HG03097 (cell line): ENCODE data around the gene GREB1.

Experiments used
- ATAC-seq: cut with Tn5 transposase; IDR thresholded peaks from one replicate; pipeline ENCODE4 v1.9.1; 2021; ENCODE audit not compliant: unreplicated experiment, low FRiP score

GREB1 gene

DNA sequence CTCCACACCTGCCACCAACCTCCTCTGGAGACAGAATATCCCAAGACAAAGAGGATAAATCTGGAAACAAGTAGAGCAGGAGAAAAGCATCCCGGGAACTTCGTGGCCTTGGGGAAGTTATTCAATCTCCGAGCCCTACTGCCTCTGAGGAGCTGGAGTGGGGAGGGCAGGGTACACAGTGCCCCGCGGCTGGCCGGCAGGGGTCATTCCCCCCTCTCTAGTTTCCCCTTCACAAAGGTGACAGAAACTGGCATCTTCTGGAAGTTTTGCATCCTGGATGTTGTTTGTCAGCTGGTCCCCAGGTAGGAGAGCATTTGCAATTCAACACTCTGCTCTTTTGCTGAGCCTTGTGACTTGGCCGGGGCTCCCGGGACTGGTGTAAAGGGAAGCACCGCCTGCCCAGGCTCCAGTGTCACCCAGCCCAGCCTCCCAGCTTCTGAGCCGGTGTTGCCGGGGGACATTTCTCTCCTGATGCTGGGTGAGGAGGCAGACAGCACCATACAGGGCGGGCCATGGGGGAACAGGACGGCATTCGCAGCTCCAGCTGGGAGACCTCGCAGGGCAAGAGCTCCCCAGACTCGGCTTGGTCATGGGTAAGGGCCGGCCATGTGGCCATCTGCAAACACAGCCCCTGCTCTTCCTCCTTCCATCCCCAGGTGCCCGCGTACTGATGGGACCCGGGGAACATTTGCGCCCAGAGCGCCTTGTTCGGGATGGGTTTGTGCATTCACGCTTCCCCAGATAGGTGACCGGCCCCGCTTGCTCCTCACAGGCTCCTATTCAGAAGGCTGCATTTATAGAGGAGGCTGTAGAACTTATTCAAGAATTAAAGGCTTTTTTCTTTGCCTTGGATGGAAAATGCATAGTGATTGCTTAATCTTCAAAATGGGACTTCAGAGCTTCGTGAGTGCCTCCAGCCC lies 143.6 kb downstream of the GREB1 start:
- ATAC-seq: no peak

GRCh38 chr2:11678306-11678960 lies 144.6 kb downstream of the GREB1 start:
- no peak for ATAC-seq

- ATAC-seq: no peak
These were observed 145.2 kb downstream of the GREB1 start for GRCh38 chr2:11679016-11679415.

DNA sequence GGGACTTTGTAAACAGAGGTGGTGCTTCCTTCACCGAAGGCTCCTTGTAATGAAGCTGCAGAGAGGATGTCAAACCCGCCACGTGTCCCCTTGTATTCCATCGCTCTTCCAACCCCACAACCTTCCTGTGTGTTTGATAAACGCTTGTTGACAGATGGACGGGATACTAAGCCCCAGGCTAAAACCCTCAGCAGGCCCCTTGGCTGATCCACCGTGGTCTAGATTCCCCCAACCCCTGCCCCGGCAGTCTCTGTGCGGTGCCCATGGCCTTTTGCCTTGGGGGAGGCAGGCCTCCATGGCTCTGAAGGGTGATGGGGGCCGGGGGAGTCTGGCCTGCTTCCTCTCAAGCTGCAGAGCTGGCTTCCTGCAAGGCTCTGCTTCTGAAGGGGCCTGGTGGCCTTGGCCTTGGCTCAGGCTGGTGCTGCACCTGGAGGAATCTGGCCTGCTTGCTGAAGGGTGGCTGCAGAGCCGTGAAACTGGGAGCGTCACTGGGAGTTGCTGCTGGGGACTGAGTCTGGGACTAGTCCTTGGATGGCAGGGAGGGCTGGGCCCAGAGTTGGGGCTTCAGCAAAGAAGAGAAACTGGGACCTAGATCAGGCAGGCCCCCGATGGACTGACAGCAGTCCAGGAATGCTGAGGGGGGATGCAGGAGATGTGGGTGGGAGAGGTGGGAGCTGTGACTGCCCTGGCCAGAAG lies 145.8 kb downstream of the GREB1 start:
- ATAC-seq: no peak

GRCh38 chr2:11680182-11680900 lies 146.5 kb downstream of the GREB1 start:
- ATAC-seq: no peak

DNA sequence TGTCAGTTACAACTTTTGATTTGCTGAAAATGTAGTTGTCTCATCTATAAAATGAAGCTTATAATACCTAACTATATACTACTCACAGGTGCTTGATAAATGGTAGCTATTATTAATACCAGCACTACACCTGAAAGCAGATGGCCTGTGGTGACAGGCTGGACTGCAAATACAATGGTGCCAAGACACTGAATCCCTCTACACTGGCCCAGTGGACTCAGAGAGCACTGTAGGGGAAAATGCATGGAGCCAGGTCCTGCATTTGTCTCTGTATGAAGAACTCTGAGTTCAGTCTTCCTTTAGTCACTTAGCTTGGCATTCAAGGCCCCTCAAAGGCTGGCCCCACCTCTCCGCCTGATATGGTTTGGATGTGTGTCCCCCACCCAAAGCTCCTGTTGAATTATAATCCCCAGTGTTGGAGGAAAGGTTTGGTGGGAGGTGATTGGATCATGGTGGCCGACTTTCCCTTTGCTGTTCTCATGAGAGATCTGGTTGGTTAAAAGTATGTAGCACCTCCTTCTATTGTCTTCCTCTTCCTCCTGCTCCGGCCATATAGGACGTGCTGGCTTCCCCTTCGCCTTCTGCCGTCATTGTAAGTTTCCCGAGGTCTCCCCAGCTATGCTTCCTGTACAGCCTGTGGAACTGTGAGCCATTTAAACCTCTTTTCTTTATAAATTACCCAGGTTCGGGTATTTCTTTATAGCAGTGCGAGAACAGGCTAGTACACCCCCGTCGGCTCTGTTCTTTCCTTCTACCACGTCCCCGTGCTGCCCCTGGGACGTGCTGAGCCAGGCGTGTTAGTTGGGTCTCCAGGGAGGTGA lies 147.3 kb downstream of the GREB1 start:
- ATAC-seq: no peak

DNA sequence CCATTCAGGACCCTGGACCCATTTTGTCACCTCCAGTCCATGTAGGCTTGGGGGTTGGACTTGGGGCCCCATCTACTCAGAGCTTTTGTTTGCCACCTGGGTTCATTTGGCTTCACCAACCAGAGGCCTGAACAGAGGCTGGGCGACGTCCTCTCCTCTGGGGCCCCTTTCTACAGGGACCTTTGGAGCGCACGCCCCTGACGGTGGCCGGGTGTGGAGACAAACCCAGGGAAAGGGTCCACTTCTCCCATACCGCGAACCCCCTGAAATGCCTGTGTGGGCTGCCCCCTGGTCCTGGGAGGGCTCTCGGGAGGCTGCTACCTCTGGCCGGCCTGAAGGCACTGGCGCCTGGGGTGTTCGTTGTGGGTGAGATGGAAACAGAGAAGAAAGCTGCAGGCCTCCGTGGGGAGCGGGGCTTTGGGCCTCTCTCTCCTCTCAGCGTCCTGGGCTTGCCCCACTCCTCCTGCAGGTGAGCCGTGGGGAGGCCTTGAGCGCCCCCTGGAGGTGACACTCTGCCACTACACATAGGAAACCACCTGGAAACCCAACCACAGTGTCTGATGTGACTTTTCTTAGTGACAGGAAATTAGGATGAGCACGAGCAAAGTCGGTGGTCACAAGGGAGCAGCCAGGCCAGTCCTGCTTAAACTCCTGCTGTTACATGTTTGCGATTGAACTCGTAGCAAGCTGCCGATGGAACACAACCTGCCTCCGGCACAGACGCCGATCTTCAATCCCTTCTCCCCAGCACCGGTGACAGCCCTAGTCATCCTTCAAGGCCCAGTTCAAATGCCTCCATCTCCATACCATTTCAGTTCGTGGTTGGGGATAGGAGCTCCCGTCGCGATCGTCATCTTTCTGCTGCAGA lies 148.1 kb downstream of the GREB1 start:
- ATAC-seq: no peak

- no peak for ATAC-seq
These were observed 148.7 kb downstream of the GREB1 start for GRCh38 chr2:11682590-11682915.

- no peak for ATAC-seq
These were observed 149.6 kb downstream of the GREB1 start for GRCh38 chr2:11683476-11683875.

- ATAC-seq: no peak
These were observed 150.1 kb downstream of the GREB1 start for GRCh38 chr2:11683966-11684365.

GRCh38 chr2:11684894-11685460 lies 151.1 kb downstream of the GREB1 start:
- ATAC-seq: no peak

DNA sequence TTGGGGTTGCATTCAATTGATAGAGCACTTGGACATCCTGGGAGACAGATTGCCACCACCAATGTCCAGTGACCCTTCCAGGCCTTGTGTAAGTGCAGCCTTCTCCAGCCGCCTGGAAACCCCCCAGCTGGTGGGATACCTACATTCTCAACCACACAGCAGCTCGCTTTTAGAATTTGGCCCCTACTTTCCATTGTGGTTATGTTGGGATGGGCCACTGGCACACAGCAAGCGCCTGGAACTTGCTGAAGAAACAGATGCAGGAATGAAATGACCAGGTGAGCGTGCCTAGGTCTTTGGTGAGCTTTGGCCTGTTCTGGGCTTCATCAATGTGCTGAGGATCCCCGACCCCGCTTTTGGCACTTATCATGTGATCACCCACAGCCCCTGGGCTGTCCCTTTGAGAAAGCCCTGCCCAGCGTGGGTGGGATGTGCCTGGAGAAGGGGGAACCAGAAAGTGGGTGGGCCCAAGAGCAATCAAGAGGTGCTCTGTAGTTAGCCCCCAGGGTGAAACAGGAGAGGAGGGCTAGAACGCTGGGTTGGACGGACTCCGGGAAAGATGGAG lies 152.1 kb downstream of the GREB1 start:
- ATAC-seq: no peak

DNA sequence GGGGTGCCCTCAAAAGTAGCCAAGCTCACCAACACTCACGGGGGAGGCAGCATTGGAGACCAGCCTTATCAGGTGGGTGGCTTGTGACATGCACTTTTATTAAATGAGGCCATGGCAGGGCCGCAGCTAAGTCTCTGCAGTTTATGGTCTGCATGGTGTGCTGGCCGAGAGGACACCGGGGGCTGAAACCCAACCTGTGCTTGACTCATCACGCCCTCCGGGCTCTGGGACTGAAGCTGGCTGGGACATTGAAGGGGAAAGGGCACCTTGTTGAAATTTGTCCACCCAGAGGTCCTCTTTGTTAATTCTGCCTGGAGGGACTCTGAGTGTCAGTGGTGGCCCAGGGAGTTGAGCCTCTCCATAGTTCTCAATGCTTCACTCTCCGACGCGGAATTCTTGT lies 153.9 kb downstream of the GREB1 start:
- ATAC-seq: no peak

DNA sequence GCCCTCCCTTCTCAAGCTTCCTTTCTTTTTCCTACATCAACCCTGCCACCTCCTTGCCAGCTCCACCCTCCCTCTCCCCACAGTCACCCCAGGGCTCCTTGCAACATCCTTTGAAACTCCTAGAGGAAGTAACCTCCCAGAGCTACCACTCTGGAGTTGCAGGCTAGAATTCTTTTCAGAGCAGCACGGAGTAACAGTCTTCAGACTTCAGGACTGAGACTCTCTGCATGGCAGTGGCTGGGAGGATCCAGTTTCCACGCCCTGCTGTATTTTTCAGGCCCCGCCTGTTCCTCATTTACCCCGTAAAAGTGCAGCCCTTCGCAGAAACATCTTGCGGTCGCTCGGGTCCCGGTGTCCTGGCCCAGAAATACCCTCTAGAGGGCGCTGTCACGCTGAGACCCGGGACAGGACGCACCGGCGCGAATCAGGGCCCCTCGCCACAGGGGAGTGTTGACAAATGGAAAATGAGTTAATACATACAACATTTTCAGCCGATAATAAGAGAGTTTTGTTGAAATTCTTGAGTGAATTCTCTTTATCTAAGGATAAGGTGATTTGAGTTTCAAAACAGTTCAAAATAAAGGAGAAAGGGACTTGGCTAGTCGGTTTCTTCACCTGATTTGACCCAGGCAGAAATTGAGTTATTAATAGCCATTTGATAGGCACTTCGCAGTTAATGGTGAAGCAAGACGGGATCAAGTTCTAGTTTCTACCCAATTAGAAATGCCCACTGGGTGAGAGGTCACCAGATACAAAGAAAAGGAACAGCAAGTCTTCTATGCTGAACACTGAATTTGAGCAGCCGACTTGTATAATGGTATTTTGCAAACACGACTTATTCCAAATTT lies 154.6 kb downstream of the GREB1 start:
- peak; percentile 72 for ATAC-seq

GRCh38 chr2:11691076-11691660 lies 157.3 kb downstream of the GREB1 start:
- no peak for ATAC-seq
